ENCODE data around the gene CCDC127.
"Not testable (repeated sequence)": the region's sequence is repeated elsewhere in the genome, so short reads cannot be mapped to it uniquely, and the experiment has no call there.

Gene CCDC127

GRCh38 chr5:203246-203930 lies 14.6 kb downstream of the CCDC127 start:
- no peak for DNase-seq (ENCODE audit: low read depth in 3 of 3)

- no peak for DNase-seq (ENCODE audit: low read depth in 3 of 3)
Observed at GRCh38 chr5:201672-202071, 16.3 kb downstream of the CCDC127 start.

- DNase-seq (ENCODE audit: low read depth in 3 of 3): no peak
Observed at GRCh38 chr5:200985-201384, 17.0 kb downstream of the CCDC127 start.

- DNase-seq (ENCODE audit: low read depth in 3 of 3): no peak
Observed at GRCh38 chr5:199950-200645, 17.9 kb downstream of the CCDC127 start.

GRCh38 chr5:199197-199949 lies 18.6 kb downstream of the CCDC127 start:
- DNase-seq (ENCODE audit: low read depth in 3 of 3): no peak

- no peak for DNase-seq (ENCODE audit: low read depth in 3 of 3)
Observed at GRCh38 chr5:198516-199196, 19.3 kb downstream of the CCDC127 start.

- DNase-seq (ENCODE audit: low read depth in 3 of 3): no peak
Observed at GRCh38 chr5:197892-198489, 20.0 kb downstream of the CCDC127 start.

- not testable (repeated sequence) for DNase-seq (ENCODE audit: low read depth in 3 of 3)
Observed at GRCh38 chr5:197031-197430, 20.9 kb downstream of the CCDC127 start.

- DNase-seq (ENCODE audit: low read depth in 3 of 3): no peak
Observed at GRCh38 chr5:196350-196749, 21.6 kb downstream of the CCDC127 start.

GRCh38 chr5:195401-196160 lies 22.4 kb downstream of the CCDC127 start:
- no peak for DNase-seq (ENCODE audit: low read depth in 3 of 3)

GRCh38 chr5:194603-195209 lies 23.2 kb downstream of the CCDC127 start:
- no peak for DNase-seq (ENCODE audit: low read depth in 3 of 3)

- no peak for DNase-seq (ENCODE audit: low read depth in 3 of 3)
Observed at GRCh38 chr5:194102-194501, 23.9 kb downstream of the CCDC127 start.

GRCh38 chr5:192970-193831 lies 24.8 kb downstream of the CCDC127 start:
- no peak for DNase-seq (ENCODE audit: low read depth in 3 of 3)

GRCh38 chr5:192691-192969 lies 25.3 kb downstream of the CCDC127 start:
- DNase-seq (ENCODE audit: low read depth in 3 of 3): no peak

GRCh38 chr5:191949-192690 lies 25.8 kb downstream of the CCDC127 start:
- DNase-seq (ENCODE audit: low read depth in 3 of 3): no peak

- no peak for DNase-seq (ENCODE audit: low read depth in 3 of 3)
Observed at GRCh38 chr5:191036-191948, 26.7 kb downstream of the CCDC127 start, which contains the start of gene LRRC14B. Gene LRRC14B, plus strand, starts transcription at chr5:191495. Its CDS starts 44 bp downstream, at chr5:191539.

- DNase-seq (ENCODE audit: low read depth in 3 of 3): no peak
Observed at GRCh38 chr5:190366-191035, 27.5 kb downstream of the CCDC127 start.

Measured in stimulated activated CD4-positive, alpha-beta T cell treated with anti-CD3 and anti-CD28 coated beads, TNF-alpha, amount 100 ng/mL, for 24 hours (primary cell).